Measurements from ENCODE around the gene ADCY10. TPM values are rescaled to one million over a fixed set of nuclear protein-coding genes. Genes with fewer than 3 reads are reported as not detected.

ADCY10 gene
- polyA plus RNA-seq, 1 donor from 2014 or later = 0.49 TPM

DNA sequence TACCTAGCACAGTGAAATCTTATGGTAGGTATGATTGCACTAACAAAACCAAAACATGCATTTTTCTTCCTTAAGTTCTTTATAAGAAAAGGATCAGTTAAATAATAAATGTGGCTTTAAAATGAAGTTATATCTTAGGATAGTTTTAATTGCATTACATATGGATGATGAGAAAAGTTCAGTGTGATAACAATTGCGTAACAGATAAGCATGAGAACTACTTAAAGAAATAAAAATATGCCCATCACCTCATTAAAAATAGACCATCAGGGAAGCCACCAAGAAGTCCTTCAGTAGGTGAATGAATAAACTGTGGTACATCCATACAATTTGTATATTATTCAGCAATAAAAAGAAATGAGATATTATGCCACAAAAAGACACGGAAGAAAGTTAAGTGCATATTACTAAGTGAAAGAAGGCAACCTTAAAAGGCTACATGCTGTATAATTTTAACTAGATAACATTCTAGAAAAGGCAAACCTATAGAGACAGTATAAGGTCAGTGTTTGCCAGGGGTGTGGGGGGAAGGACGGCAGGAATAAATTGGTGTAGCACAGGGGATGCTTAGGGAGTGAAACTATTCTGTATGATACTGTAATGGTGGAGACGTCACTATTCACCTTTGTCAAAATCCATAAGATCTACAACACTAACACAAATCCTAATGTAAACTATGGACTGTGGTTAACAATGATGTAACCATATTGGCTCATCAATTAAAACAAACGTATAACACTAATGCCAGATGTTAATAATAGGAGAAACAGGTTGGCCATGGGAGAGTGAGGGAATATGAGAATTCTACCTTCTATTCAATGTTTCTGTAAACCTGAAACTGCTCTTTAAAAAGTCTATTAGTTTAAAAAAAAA is 149.2 kb downstream of the ADCY10 start:
- H3K27me3 Mint-ChIP-seq = no peaks in the 10 kb centered on the region
- H3K9me3 Mint-ChIP-seq = no peaks in the 10 kb centered on the region
- H3K4me1 Mint-ChIP-seq = peaks cover 10 to 17% (median 15%) of the 10 kb centered on the region in 3 donors
- H3K27ac Mint-ChIP-seq = no peak overlapping the region
- H3K4me3 Mint-ChIP-seq = no peak overlapping the region
- peaks cover 1% of the 10 kb centered on the region for H3K36me3 Mint-ChIP-seq

DNA sequence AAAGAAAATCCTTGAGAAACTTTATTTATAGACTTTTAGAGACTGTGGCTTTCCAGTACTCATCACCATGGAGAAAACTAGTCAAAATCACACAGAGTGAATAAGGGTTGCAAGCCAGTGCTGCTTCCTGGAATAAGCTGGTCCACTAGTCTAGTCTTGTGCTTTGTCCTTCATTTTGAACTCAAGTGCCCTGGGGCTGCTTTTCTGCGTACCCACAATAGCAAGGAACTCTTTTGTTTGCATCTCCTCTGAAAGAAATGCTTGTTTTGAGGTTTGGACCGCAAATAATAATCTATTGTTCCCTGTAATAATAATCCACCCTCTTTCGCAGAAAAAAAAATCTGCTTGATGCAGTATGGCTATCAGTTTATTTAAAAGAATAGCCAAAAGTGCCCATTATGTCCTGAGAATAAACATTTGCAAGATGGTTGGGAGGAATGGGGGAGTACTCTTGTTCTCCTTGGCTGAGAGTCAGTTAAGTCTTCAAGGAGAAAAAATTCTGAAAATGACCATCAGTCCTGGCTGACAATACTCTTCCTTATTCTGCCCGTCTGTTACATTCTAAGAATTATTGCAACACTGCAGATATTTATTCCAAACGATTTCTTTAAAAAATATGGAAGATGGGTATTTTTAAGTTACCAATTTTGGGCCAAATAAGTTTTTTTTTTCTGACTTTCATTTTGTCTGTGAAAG is 150.3 kb downstream of the ADCY10 start:
- no peaks in the 10 kb centered on the region for H3K36me3 Mint-ChIP-seq
- no peaks in the 10 kb centered on the region for H3K27me3 Mint-ChIP-seq
- no peak overlapping the region for H3K4me3 Mint-ChIP-seq
- no peaks in the 10 kb centered on the region for H3K9me3 Mint-ChIP-seq
- H3K27ac Mint-ChIP-seq = no peak overlapping the region
- H3K4me1 Mint-ChIP-seq = peaks cover 11 to 19% (median 16%) of the 10 kb centered on the region in 3 donors

DNA sequence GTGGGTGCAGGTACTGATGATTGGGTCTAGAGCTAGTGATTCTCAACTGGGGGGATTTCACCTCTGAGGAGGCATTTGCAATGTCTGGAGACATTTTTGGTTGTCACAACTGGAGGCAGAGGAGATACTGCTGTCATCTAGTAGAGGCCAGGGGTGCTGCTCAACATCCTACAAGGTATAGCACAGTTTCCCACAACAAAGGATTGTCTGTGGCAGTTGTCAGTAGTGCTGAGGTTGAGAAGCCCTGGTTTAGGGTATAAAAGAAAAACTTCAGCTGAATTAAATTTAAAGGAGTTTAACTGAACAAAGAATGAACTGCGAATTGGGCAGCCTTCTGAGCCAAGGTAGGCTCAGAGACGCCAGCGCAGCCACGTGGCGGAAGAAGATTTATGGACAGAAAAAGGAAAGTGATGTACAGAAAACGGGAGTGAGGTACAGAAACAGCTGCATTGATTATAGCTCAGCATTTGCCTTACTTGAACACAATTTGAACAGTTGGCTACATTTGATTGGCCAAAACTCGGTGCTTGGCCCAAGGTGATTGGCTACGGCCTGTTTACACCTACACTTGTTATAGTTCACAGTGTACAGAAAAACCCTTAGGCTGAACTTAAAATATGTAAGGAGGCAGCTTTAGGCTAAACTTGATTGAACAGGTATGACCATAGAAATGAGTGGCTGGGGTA is 151.7 kb downstream of the ADCY10 start:
- Mint-ChIP-seq H3K4me1 (peaks cover 13 to 15% (median 13%) of the 10 kb centered on the region in 3 donors), H3K27ac (peak overlapping the region in 1 of 3 donors; percentile 48), H3K4me3 (no peak overlapping the region)

DNA sequence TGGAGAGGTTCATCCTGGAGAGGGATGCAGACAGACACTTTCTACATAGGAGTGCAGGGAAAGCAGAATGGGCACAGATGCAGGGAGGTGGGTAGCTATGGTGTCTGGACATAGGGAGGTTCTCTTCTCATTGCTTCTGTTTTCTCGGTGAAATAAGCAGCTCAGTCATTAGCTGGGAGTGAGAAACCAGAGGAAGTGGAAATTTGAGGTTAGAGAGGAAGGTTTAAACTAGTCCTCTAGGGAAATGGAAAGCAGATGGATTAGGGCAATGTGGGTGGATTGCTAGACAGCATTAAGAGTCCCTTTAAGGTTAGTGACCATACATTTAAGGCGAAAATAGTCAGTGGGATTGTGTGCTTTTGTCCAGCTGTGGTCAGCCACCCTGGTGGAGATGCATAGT is 152.5 kb downstream of the ADCY10 start:
- peak overlapping the region in 1 of 3 donors; percentile 34 for H3K27ac Mint-ChIP-seq
- peaks cover 19 to 21% (median 20%) of the 10 kb centered on the region in 3 donors for H3K4me1 Mint-ChIP-seq
- H3K4me3 Mint-ChIP-seq = no peak overlapping the region
- H3K9me3 Mint-ChIP-seq = no peaks in the 10 kb centered on the region
- peaks cover 3% of the 10 kb centered on the region for H3K36me3 Mint-ChIP-seq
- H3K27me3 Mint-ChIP-seq = no peaks in the 10 kb centered on the region

More for the DNA sequence above, 151.7 kb downstream of the ADCY10 start:
- Mint-ChIP-seq H3K27me3 (no peaks in the 10 kb centered on the region), H3K9me3 (no peaks in the 10 kb centered on the region), H3K36me3 (peaks cover 3% of the 10 kb centered on the region)

Other genes starting within 250 kb of the ADCY10 start
- gene MPZL1, start 192.2 kb downstream of the ADCY10 start, polyA plus RNA-seq = 33.8 TPM
- gene DCAF6, start 22.5 kb upstream of the ADCY10 start, polyA plus RNA-seq = 11.9 TPM
- gene MPC2, start 22.9 kb upstream of the ADCY10 start, polyA plus RNA-seq = 69.3 TPM
- not detected for gene GPR161, start 222.8 kb upstream of the ADCY10 start, polyA plus RNA-seq